Thymus (tissue), 11 donors: ENCODE data around the gene MEX3D. TPM values are rescaled to one million over a fixed set of nuclear protein-coding genes. Genes with fewer than 3 reads are reported as not detected.

ENCODE experiments used
- DNase-seq, 9 donors: peaks; one replicate each; pipeline ENCODE4 v3.0.0-alpha.2; 2013; ENCODE audit warnings: low spot score in 9 of 9, low read depth in 6 of 9, missing footprints in 1 of 9
- H3K27ac ChIP-seq, 2 donors: one replicate each; pipeline ENCODE4 v1.5.1; 2013; ENCODE audit warnings: control low read depth in 1 of 2, low read depth in 1 of 2, low read length in 1 of 2, mild to moderate bottlenecking in 1 of 2, moderate library complexity in 1 of 2
- H3K27me3 ChIP-seq, 2 donors: one replicate each; pipeline ENCODE4 v1.5.1; 2013; ENCODE audit warnings: low read length in 1 of 2; ENCODE audit not compliant: control insufficient read depth in 2 of 2, insufficient read depth in 1 of 2
- H3K36me3 ChIP-seq, 2 donors: one replicate each; pipeline ENCODE4 v1.5.1; 2013; ENCODE audit warnings: low read length in 1 of 2, mild to moderate bottlenecking in 1 of 2, moderate library complexity in 1 of 2; ENCODE audit not compliant: control insufficient read depth in 2 of 2, insufficient read depth in 2 of 2
- H3K4me1 ChIP-seq, 2 donors: one replicate each; pipeline ENCODE4 v1.5.1; 2013; ENCODE audit warnings: low read length in 2 of 2; ENCODE audit not compliant: control insufficient read depth in 2 of 2, insufficient read depth in 2 of 2
- H3K4me3 ChIP-seq, 2 donors: one replicate each; pipeline ENCODE4 v1.5.1; 2013; ENCODE audit warnings: low read length in 2 of 2, control low read depth in 1 of 2, mild to moderate bottlenecking in 1 of 2
- H3K9me3 ChIP-seq, 2 donors: one replicate each; pipeline ENCODE4 v1.5.1; 2013; ENCODE audit warnings: low read length in 1 of 2, mild to moderate bottlenecking in 1 of 2; ENCODE audit not compliant: control insufficient read depth in 2 of 2, insufficient read depth in 1 of 2
- WGBS: extraction: QIAGEN DNeasy Blood & Tissue Kit; methylation state at CpG from one replicate; pipeline ENCODE4 v1.1.7; 2013; 5-methylcytosine and 5-hydroxymethylcytosine counted together
- polyA plus RNA-seq: library from polyadenylated mRNA; stranded (reverse); fragments of 200-250 nt; gene quantifications from one replicate; pipeline ENCODE4 v1.2.3, GENCODE V29; 2013
- total RNA-seq: library from RNA; stranded (reverse); fragments of 120-200 nt; gene quantifications from one replicate; pipeline ENCODE4 v1.2.4, GENCODE V29; 2013
- donor health status: healthy.

Gene MEX3D
- total and polyA plus RNA-seq, 2 donors = 5.4 to 13.0 TPM

- WGBS = 5% methylated on average over 78 of the region's 78 CpGs
- peak in 3 of 9 donors; percentile 13 to 47 (median 27) for DNase-seq
- Histone ChIP-seq H3K36me3 (no peaks in the 10 kb centered on the region), H3K4me1 (peaks cover 2 to 9% of the 10 kb centered on the region in 2 donors), H3K4me3 (peak within 1 kb of the TSS in 1 of 2 donors; percentile 13), H3K27me3 (peaks cover 57 to 83% of the 10 kb centered on the region in 2 donors), H3K27ac (no peak within 1 kb of the TSS), H3K9me3 (peaks cover 1 to 18% of the 10 kb centered on the region in 2 donors)
Observed at GRCh38 chr19:1512671-1513498, 55.2 kb downstream of the MEX3D start, which contains the start of gene ADAMTSL5. ADAMTSL5 (minus strand) TSS chr19:1513019; CDS start chr19:1510943, 2,076 bp downstream.

GRCh38 chr19:1511318-1512317 lies 56.5 kb downstream of the MEX3D start:
- Histone ChIP-seq H3K27ac (no peak overlapping the region), H3K36me3 (no peaks in the 10 kb centered on the region), H3K9me3 (peaks cover 1 to 28% of the 10 kb centered on the region in 2 donors), H3K27me3 (peaks cover 57 to 91% of the 10 kb centered on the region in 2 donors), H3K4me1 (peaks cover 3 to 14% of the 10 kb centered on the region in 2 donors), H3K4me3 (no peak overlapping the region)
- 55% methylated on average over 22 of the region's 22 CpGs for WGBS
- DNase-seq = no peak

GRCh38 chr19:1510807-1511206 lies 57.3 kb downstream of the MEX3D start:
- H3K4me1 ChIP-seq = peaks cover 3 to 14% of the 10 kb centered on the region in 2 donors
- H3K27ac ChIP-seq = no peak overlapping the region
- 51% methylated on average over 9 of the region's 9 CpGs for WGBS
- no peak for DNase-seq
- no peaks in the 10 kb centered on the region for H3K36me3 ChIP-seq
- H3K27me3 ChIP-seq = peaks cover 54 to 89% of the 10 kb centered on the region in 2 donors
- peaks cover 1 to 29% of the 10 kb centered on the region in 2 donors for H3K9me3 ChIP-seq
- H3K4me3 ChIP-seq = no peak overlapping the region

- no peak overlapping the region for H3K4me3 ChIP-seq
- 58% methylated on average over 25 of the region's 25 CpGs for WGBS
Observed at GRCh38 chr19:1510442-1510806, 57.7 kb downstream of the MEX3D start.

GRCh38 chr19:1509602-1510441 lies 58.3 kb downstream of the MEX3D start:
- Histone ChIP-seq H3K36me3 (no peaks in the 10 kb centered on the region), H3K27ac (no peak overlapping the region), H3K4me1 (peaks cover 3 to 14% of the 10 kb centered on the region in 2 donors), H3K4me3 (no peak overlapping the region), H3K27me3 (peaks cover 52 to 88% of the 10 kb centered on the region in 2 donors), H3K9me3 (peaks cover 1 to 33% of the 10 kb centered on the region in 2 donors)
- DNase-seq = no peak
- WGBS = 55% methylated on average over 11 of the region's 11 CpGs

More at GRCh38 chr19:1510442-1510806, 57.7 kb downstream of the MEX3D start:
- Histone ChIP-seq H3K4me1 (peaks cover 3 to 14% of the 10 kb centered on the region in 2 donors), H3K27me3 (peaks cover 53 to 90% of the 10 kb centered on the region in 2 donors), H3K27ac (no peak overlapping the region), H3K36me3 (no peaks in the 10 kb centered on the region), H3K9me3 (peaks cover 1 to 32% of the 10 kb centered on the region in 2 donors)
- no peak for DNase-seq

- WGBS = 42% methylated on average over 12 of the region's 12 CpGs
- Histone ChIP-seq H3K27ac (no peak overlapping the region), H3K4me1 (peaks cover 3 to 17% of the 10 kb centered on the region in 2 donors), H3K4me3 (peak overlapping the region in 1 of 2 donors; percentile 45), H3K27me3 (peaks cover 54 to 86% of the 10 kb centered on the region in 2 donors), H3K9me3 (peaks cover 3 to 33% of the 10 kb centered on the region in 2 donors), H3K36me3 (no peaks in the 10 kb centered on the region)
- DNase-seq = no peak
Observed at GRCh38 chr19:1508507-1508856, 59.6 kb downstream of the MEX3D start.

- Histone ChIP-seq H3K9me3 (peaks cover 3 to 33% of the 10 kb centered on the region in 2 donors), H3K36me3 (no peaks in the 10 kb centered on the region), H3K27me3 (peaks cover 52 to 87% of the 10 kb centered on the region in 2 donors), H3K4me3 (peak overlapping the region; percentile 44 to 45), H3K27ac (peak overlapping the region; percentile 21 to 53), H3K4me1 (peaks cover 3 to 21% of the 10 kb centered on the region in 2 donors)
- peak; percentile 73 to 95 (median 85) for DNase-seq
- 3% methylated on average over 46 of the region's 46 CpGs for WGBS
Observed at GRCh38 chr19:1507763-1508506, 60.2 kb downstream of the MEX3D start.
